GM19468 (cell line): Measurements from ENCODE around the gene NUTM2G.
"Not testable (repeated sequence)": the region's sequence is repeated elsewhere in the genome, so short reads cannot be mapped to it uniquely, and the experiment has no call there.

ENCODE experiments used
- ATAC-seq: cut with Tn5 transposase; IDR thresholded peaks from one replicate; pipeline ENCODE4 v1.9.1; 2021; ENCODE audit warnings: mild to moderate bottlenecking, moderate library complexity, moderate number of reproducible peaks; ENCODE audit not compliant: unreplicated experiment; ENCODE audit errors: extremely low read depth

NUTM2G gene

DNA sequence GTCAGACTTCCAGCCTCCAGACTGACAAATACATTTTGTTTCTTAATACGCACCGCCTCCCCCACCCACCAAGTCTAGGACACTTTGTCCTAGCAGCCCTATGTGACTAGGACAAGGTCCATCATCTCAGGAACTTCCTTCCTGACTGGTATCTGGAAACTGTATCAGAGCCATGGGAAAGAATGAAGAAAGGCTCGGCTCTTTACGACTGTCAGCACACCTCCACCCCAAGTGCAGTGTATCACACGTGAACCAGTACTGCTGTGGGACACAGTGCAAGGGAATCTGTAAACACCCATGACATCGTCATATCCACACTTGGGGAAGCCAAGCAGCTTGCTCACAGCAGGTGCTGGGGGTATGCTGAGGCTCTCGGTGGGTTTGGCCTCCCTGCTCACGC is 13.0 kb downstream of the NUTM2G start:
- not testable (repeated sequence) for ATAC-seq

DNA sequence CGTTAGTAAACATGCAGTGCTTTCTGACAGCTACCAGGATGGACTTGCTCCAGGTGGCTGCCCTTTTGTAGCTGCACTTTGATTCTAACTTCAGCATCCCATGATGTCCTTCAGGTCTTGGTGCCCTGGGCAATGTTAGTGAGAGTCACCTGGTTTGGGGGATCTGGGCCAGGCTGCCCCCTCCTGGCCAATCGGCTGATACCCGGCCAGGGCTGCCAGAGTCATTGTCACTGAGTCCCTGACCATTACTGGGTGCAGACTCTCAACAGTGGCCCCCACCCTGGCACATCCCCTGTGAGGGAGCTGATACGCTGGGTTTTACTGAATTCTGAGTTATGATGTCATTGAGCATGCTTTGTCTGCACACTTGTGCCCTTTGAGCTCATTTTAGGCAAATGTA is 13.5 kb downstream of the NUTM2G start:
- ATAC-seq, result not testable (repeated sequence)

DNA sequence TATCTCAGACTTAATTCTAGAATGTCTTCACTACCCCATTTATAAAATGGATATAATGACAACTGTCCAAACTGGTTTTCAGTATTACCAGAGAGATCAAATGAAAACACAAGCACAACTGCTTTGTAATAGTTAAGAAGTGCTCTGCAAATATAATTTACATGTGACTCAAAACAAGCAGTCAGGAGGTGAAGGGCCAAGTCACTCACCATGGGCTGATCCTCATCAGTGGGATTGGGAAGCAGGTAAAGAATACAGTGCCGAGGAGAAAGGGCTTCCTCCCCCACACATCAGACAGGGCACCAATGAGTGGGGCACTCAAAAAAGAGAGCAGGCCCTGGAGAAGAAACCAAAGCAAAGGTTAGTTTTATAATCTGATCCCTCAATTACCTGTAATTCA is 20.7 kb downstream of the NUTM2G start:
- ATAC-seq, result not testable (repeated sequence)

DNA sequence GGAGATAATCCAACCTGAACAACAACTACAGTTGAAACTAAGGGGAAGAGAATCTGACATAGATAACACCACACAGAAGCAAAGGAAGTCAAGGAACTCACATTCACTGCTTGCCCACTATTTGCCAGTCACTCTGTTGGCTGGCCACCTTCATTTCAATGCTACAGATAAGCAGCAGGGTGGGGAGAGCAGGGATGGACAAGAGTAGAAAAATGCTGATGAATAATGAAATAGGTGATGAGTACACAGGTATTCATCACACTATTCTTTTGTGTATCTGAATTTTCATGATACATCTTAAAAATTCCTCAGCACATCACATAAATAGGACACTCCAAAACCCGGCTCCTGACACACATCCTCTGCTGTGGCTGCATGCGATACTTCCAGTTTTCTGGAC is 21.9 kb downstream of the NUTM2G start:
- ATAC-seq, result not testable (repeated sequence)

DNA sequence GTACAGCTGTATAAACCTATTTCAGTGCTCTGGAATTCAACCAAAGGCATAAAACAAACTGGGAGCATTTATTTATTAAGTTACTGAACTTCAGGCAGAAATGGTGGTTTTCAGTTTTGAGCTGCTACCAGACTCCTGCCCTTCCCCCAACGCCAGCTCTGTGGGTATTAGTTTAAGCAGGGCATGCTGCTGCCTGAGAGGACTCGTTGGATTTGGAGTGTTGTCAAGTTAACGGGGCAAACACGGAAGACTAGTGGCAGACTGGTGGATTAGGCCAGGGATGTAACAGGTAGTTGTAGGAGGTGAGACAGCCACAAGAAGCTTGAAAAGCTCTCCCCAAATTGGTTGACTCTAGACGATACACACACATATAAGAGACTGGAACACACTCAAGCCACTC is 38.9 kb downstream of the NUTM2G start:
- ATAC-seq, result not testable (repeated sequence)

DNA sequence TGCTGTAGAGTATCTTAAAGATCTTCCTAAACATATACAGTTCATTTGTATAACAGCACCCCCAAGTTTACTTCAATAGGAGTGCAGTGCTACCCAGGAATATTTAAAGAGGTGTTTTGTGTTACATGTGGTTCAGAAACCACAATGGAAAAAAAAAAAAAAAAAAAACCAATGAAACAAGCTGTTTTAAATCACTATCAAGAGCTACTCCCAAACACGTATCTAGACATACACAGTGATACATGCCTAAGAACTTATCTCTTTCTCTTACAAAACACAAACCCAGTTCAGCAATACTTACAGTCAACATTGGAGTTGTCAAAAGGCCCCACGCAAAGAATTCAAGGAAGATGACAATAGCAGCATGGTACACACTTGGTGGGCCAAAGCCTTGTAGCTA is 43.9 kb downstream of the NUTM2G start:
- not testable (repeated sequence) for ATAC-seq

DNA sequence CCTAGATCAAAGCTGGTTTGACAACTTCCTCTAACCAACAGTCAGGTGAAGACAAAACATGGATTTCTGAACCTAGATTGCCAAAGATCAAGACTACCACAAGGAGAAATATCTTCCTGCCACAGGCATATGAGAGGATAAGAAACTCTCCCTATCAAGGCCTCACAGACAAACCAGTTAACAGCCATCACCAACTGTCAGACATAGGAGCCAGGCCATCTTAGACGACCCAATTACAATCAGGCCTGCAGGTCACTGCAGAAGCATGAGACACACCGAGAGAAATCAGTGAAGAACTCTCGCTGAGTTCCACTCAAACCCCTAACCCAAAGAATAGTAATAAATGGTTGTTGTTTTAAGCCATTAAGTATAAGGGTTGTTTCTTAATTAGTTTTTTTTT is 45.4 kb downstream of the NUTM2G start:
- not testable (repeated sequence) for ATAC-seq

DNA sequence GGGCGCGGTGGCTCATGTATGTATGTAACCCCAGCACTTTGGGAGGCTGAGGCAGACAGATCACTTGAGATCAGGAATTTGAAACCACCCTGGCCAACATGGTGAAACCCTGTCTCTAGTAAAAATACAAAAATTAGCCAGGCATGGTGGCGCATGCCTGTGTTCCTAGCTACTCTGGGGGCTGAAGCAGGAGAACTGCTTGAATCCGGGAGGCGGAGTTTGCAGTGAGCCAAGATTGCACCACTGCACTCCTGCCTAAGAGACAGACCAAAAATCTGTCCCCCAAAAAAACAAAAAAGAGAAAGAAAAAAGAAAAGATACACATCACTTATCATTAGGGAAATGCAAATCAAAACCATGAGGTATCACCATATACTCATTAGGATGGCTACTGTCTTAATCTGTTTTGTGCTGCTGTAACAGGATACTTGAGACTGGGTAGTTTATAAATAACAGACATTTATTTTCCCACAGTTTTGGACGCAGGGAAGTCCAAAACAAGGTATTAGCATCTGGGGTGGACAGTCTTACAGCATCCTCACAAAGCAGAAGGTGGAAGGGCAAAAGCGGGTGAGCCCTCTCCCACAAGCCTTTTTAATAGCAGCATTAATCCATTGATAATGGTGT is 55.0 kb downstream of the NUTM2G start:
- not testable (repeated sequence) for ATAC-seq

DNA sequence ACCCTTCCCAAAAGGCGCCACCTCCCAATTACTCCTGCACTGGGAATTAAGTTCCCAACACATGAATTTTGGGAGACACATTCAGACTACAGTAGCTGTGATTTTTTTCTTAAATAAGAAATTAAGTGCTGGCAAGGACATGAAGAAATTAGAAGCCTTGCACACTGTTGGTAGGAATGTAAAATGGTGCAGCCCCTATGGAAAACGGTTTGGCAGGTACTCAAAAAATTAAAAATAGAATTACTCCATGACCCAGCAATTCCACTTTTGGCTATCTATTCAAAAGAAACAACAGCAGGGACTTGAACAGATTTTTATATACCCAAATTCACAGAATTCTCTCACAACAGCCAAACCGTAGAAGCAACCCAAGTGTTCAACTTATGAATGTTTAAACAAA is 55.5 kb downstream of the NUTM2G start:
- not testable (repeated sequence) for ATAC-seq

DNA sequence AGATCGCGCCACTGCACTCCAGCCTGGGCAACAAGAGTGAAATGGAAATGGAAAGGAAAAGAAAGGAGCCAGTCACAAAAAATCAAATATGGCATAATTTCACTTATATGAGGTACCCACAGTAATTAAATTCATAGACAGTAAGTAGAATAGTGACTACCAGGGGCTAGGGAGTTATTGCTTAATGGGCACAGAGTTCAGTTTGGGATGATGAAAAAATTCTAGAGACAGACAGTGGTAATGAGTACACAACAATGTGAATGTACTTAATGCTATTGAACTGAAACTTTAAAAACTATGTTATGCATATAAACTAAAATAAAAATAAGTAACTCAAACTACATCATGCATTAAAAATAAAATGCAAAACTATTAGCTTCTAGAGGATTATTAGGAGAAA is 56.2 kb downstream of the NUTM2G start:
- not testable (repeated sequence) for ATAC-seq
